ENCODE results near the gene ABI2.

Gene ABI2

DNA sequence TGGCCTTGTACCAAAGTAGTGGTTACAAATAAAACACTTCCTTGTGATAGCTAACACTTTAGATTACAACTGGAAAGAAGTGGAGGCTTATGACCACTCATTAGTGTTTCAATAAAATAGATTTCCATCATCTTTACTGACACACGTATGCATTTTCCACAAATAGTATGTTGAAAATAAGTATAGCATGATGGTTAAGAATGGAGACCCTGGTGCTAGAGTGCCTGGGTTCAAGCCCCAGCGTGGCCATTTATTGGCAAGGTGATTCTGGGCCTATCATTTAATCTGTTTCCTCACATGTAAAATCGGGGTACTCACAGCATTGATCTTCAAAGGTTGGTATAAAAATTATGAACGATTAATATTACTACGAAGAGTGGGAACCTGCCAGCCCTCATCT is 152.4 kb downstream of the ABI2 start:
- CTCF ChIA-PET = interaction anchor here (1.1 kb wide), 1 partner anchor 12 kb away, joined by 3 read pairs; no protein-coding TSS in a partner anchor
- TF ChIP-seq ZNF384 (IDR thresholded peaks at IDR 0.05) (no peak), CTBP1 (IDR thresholded peaks at IDR 0.05; ENCODE audit: borderline replicate concordance) (no peak), L3MBTL2 (conservative IDR thresholded peaks at IDR 0.05) (no peak)

DNA sequence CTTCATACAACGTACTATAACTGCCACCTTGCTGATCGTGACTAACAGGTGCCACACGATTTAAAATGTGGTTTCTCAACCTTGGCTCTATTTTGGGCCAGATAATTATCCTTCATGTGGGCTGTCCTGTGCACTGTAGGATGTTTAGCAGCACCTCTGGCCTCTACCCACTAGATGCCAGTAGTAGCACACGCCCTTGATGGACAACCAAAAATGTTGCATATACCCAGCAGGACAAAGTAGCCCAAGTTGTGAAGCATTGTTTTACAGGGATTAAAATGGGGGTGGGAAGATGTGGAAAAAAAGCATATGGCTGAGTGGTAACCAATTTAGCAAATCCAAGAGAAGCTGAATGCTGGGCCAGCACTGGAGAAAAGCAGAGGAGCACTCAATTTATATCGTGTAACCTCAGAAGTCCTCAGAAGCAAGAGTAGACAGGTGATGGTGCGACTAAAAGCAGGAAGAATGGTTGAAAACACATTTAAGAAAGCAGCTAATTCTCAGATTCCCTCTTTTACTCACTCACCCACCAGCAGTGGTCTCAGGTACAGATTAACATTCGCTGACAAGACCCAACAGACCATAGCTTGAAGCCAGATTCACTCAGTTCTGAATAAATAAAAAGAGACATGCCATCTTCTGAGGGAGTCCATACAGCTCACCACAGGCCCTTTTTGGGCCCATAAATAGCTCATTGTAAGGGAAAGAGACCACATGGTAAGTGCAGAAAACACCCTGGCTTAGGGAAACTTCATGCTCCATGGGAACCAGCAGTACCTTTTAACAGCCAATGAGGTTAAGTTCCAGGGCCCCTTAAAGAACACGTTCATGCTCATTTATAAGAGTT is 156.3 kb downstream of the ABI2 start:
- CTCF ChIA-PET = no interaction called here
- POLR2A ChIA-PET = no interaction called here
- DNase-seq (ENCODE audit: extremely low spot score) = no peak
- TF ChIP-seq CTBP1 (IDR thresholded peaks at IDR 0.05; ENCODE audit: borderline replicate concordance) = no peak
- no peak for TF ChIP-seq FOXM1 (IDR thresholded peaks at IDR 0.05; ENCODE audit: borderline replicate concordance)
- no peak for TF ChIP-seq FOXK2 (IDR thresholded peaks at IDR 0.05)
- TF ChIP-seq HDGF (IDR thresholded peaks at IDR 0.05; ENCODE audit: borderline replicate concordance) = no peak
- TF ChIP-seq ARNT (IDR thresholded peaks at IDR 0.05) = no peak
- no peak for TF ChIP-seq ELF4 (IDR thresholded peaks at IDR 0.05)
- no peak for TF ChIP-seq LEF1 (IDR thresholded peaks at IDR 0.05; ENCODE audit: borderline replicate concordance)
- TF ChIP-seq NFRKB (IDR thresholded peaks at IDR 0.05) = no peak
- TF ChIP-seq L3MBTL2 (conservative IDR thresholded peaks at IDR 0.05) = no peak
- TF ChIP-seq SUZ12 (IDR thresholded peaks at IDR 0.05) = no peak
- no peak for TF ChIP-seq FOXA1 (IDR thresholded peaks at IDR 0.05)
- TF ChIP-seq, protein P1, sequence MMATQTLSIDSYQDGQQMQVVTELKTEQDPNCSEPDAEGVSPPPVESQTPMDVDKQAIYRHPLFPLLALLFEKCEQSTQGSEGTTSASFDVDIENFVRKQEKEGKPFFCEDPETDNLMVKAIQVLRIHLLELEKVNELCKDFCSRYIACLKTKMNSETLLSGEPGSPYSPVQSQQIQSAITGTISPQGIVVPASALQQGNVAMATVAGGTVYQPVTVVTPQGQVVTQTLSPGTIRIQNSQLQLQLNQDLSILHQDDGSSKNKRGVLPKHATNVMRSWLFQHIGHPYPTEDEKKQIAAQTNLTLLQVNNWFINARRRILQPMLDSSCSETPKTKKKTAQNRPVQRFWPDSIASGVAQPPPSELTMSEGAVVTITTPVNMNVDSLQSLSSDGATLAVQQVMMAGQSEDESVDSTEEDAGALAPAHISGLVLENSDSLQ (IDR thresholded peaks at IDR 0.05) = no peak
- no peak for TF ChIP-seq ZNF384 (IDR thresholded peaks at IDR 0.05)
- no peak for TF ChIP-seq BHLHE40 (IDR thresholded peaks at IDR 0.05; ENCODE audit: borderline replicate concordance)
- no peak for TF ChIP-seq SP1 (IDR thresholded peaks at IDR 0.05)
- no peak for TF ChIP-seq TARDBP (IDR thresholded peaks at IDR 0.05)

More for the DNA sequence above, 152.4 kb downstream of the ABI2 start:
- POLR2A ChIA-PET = no interaction called here
- DNase-seq (ENCODE audit: extremely low spot score) = no peak

DNA sequence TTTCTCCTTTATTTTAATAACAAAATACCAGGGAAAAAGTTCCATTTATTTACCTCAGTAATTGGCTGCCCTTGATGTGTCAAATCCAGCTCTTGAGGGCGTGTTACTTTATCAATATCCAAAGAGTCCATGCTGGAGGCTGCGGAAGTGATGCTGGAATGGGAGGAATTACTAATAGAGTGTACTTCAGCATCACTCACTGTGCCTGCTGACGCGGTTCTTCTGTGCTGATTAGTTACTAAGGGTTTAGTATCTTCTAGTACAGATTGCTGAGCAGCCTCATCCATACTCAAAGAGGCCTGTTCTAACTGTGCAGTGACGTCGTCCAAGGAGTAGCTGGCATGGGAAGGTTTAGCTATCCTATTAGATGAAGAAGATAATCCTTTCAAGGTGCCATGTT is 161.3 kb downstream of the ABI2 start:
- DNase-seq (ENCODE audit: extremely low spot score) = no peak
- ChIA-PET POLR2A (no interaction called here), CTCF (no interaction called here)
- TF ChIP-seq LEF1 (IDR thresholded peaks at IDR 0.05; ENCODE audit: borderline replicate concordance) (no peak), L3MBTL2 (conservative IDR thresholded peaks at IDR 0.05) (no peak), FOXK2 (IDR thresholded peaks at IDR 0.05) (no peak), NFRKB (IDR thresholded peaks at IDR 0.05) (no peak), SP1 (IDR thresholded peaks at IDR 0.05) (no peak), HDGF (IDR thresholded peaks at IDR 0.05; ENCODE audit: borderline replicate concordance) (no peak), TARDBP (IDR thresholded peaks at IDR 0.05) (no peak), ZNF384 (IDR thresholded peaks at IDR 0.05) (no peak), FOXA1 (IDR thresholded peaks at IDR 0.05) (no peak), CTBP1 (IDR thresholded peaks at IDR 0.05; ENCODE audit: borderline replicate concordance) (no peak)
- TF ChIP-seq, protein P1 (IDR thresholded peaks at IDR 0.05) = no peak

DNA sequence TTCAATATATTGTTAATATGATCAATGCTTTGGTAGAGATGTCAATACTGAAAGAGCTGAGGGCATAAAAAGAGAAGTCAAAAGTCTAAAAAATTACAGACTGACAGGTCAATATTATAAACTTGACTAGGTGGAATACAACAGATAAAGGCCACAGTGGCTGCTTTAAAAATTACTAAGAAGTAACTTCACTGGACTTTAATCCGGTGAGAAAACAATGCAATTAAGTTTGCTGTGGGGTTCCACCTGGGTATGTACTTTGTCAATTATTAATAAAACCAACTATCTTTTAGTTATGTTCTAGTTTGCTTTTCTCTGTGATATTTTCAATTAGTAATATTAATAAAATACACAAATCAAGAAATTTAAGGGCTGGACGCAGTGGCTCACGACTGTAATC is 162.2 kb downstream of the ABI2 start:
- ChIA-PET POLR2A (no interaction called here), CTCF (no interaction called here)
- DNase-seq (ENCODE audit: extremely low spot score) = no peak
- TF ChIP-seq CTBP1 (IDR thresholded peaks at IDR 0.05; ENCODE audit: borderline replicate concordance) (no peak), HDGF (IDR thresholded peaks at IDR 0.05; ENCODE audit: borderline replicate concordance) (no peak), NFRKB (IDR thresholded peaks at IDR 0.05) (no peak), L3MBTL2 (conservative IDR thresholded peaks at IDR 0.05) (no peak), SUZ12 (IDR thresholded peaks at IDR 0.05) (no peak), ZNF384 (IDR thresholded peaks at IDR 0.05) (no peak), TARDBP (IDR thresholded peaks at IDR 0.05) (no peak), FOXM1 (IDR thresholded peaks at IDR 0.05; ENCODE audit: borderline replicate concordance) (no peak), BHLHE40 (IDR thresholded peaks at IDR 0.05; ENCODE audit: borderline replicate concordance) (no peak), FOXK2 (IDR thresholded peaks at IDR 0.05) (no peak), LEF1 (IDR thresholded peaks at IDR 0.05; ENCODE audit: borderline replicate concordance) (no peak), FOXA1 (IDR thresholded peaks at IDR 0.05) (no peak), ELF4 (IDR thresholded peaks at IDR 0.05) (no peak), SP1 (IDR thresholded peaks at IDR 0.05) (no peak), ARNT (IDR thresholded peaks at IDR 0.05) (no peak)
- TF ChIP-seq, protein P1 (IDR thresholded peaks at IDR 0.05) = no peak

DNA sequence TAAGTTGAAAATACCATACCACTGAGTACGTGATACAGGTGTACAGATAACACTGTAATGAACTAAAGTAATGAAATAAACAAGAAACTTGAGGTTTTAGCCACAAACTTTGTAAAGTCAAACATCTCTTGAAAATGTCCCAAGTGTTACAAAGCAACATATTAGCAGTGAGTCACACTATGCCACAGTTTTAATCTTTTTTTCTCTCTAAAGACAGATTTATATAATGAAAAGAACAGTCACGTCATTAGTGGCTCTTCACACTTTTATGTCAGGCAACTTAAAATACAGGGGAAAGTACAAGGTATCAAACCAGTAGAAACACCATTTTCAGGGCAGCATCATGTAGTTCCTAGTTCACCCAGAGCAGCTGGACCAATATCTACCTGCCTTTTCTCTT is 164.8 kb downstream of the ABI2 start:
- TF ChIP-seq LEF1 (IDR thresholded peaks at IDR 0.05; ENCODE audit: borderline replicate concordance) (no peak), TARDBP (IDR thresholded peaks at IDR 0.05) (no peak), HDGF (IDR thresholded peaks at IDR 0.05; ENCODE audit: borderline replicate concordance) (no peak), ARNT (IDR thresholded peaks at IDR 0.05) (no peak), SUZ12 (IDR thresholded peaks at IDR 0.05) (no peak), FOXA1 (IDR thresholded peaks at IDR 0.05) (no peak), FOXK2 (IDR thresholded peaks at IDR 0.05) (no peak), SP1 (IDR thresholded peaks at IDR 0.05) (no peak), FOXM1 (IDR thresholded peaks at IDR 0.05; ENCODE audit: borderline replicate concordance) (no peak), BHLHE40 (IDR thresholded peaks at IDR 0.05; ENCODE audit: borderline replicate concordance) (no peak), NFRKB (IDR thresholded peaks at IDR 0.05) (no peak), CTBP1 (IDR thresholded peaks at IDR 0.05; ENCODE audit: borderline replicate concordance) (no peak), L3MBTL2 (conservative IDR thresholded peaks at IDR 0.05) (no peak), ELF4 (IDR thresholded peaks at IDR 0.05) (no peak), ZNF384 (IDR thresholded peaks at IDR 0.05) (no peak)
- TF ChIP-seq, protein P1 (IDR thresholded peaks at IDR 0.05) = no peak
- ChIA-PET POLR2A (no interaction called here), CTCF (no interaction called here)

More for the DNA sequence above, 164.8 kb downstream of the ABI2 start:
- DNase-seq (ENCODE audit: extremely low spot score) = no peak

All from HEK293T (cell line).